Motor neuron (in vitro differentiated cells): ENCODE measurements around the gene NBDY. TPM values are rescaled to one million over a fixed set of nuclear protein-coding genes. Genes with fewer than 3 reads are reported as not detected.
"Not testable (repeated sequence)": the region's sequence is repeated elsewhere in the genome, so short reads cannot be mapped to it uniquely, and the experiment has no call there.

Experiments used
- ATAC-seq, 8 experiments: fragments of 200-7000 bp; cut with Tn5 transposase; replicated peaks in 6 of 8; 2 replicates each; pipeline ENCODE4 v1.8.0; 2021; ENCODE audit warnings: mild to moderate bottlenecking in 8 of 8, moderate library complexity in 8 of 8
- H3K27ac ChIP-seq, 2 donors: fragments of 250-450 bp; sonication (Bioruptor Pico); 2 replicates each; pipeline ENCODE4 v1.9.0; 2021; ENCODE audit warnings: antibody characterized with exemption in 2 of 2, mild to moderate bottlenecking in 2 of 2, moderate library complexity in 1 of 2
- H3K4me1 ChIP-seq, 2 donors: fragments of 250-450 bp; sonication (Bioruptor Pico); replicated peaks in 1 of 2; 2 replicates each; pipeline ENCODE4 v1.6.1; 2021; ENCODE audit warnings: antibody characterized with exemption in 2 of 2, mild to moderate bottlenecking in 2 of 2, moderate library complexity in 1 of 2
- H3K4me3 ChIP-seq, 5 donors: fragments of 250-450 bp; sonication (Bioruptor Pico); 2 replicates each; pipeline ENCODE4 v1.9.0; 2021; ENCODE audit warnings: antibody characterized with exemption in 5 of 5, mild to moderate bottlenecking in 5 of 5, moderate library complexity in 4 of 5
- WGBS, 10 experiments: fragments of 450-650 bp; shearing (Covaris generic); methylation state at CpG; one replicate each; pipeline ENCODE4 v1.0.0; 2022; 5-methylcytosine and 5-hydroxymethylcytosine counted together
- in situ Hi-C, 9 experiments: fragments of 400-800 bp; cut with MboI; loops; one replicate each; pipeline ENCODE4 v1.15.0; 2021; ENCODE audit warnings: low sequenced_read_pairs in 9 of 9, low pct_unique_long_range_greater_than_20kb in 2 of 9; ENCODE audit not compliant: unreplicated experiment in 9 of 9
- total RNA-seq, 8 experiments: library from RNA; unstranded; fragments of 300-600 nt; gene quantifications; 2 replicates each; pipeline versions ENCODE4 v1.2.3 to v1.2.4, GENCODE V29; 2022

NBDY gene
- total RNA-seq, 8 experiments from 2014 or later: 32.8 to 67.9 (median 48.5) TPM

DNA sequence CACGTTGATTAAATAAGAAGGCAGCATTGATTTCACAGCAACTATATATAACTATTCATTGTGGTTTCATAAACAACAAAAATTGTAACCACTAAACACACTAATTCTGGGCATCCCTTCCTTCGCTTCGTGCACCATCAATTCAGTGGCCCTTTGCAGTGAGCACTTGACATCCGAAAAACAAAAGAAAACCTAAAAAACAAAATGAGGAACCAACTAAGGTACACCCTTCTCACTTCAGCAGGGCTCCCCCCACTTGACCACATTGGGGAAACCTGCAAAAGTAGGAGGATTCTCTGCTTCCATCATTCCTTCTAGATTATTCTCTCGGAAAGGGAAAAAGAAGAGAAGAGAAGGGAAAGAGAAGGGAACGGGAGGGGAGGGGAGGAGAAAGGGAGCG, 28.3 kb downstream of the NBDY start:
- ATAC-seq: no peak
- Histone ChIP-seq H3K4me3 (no peak overlapping the region), H3K4me1 (no peaks in the 10 kb centered on the region), H3K27ac (no peak overlapping the region)
- 42 to 80% (median 70%) methylated on average over 1 to 4 of the region's 7 CpGs; no CpG with 5 or more reads in 6 of the 10 experiments for WGBS, 10 experiments
- in situ Hi-C loops: no loop called here

DNA sequence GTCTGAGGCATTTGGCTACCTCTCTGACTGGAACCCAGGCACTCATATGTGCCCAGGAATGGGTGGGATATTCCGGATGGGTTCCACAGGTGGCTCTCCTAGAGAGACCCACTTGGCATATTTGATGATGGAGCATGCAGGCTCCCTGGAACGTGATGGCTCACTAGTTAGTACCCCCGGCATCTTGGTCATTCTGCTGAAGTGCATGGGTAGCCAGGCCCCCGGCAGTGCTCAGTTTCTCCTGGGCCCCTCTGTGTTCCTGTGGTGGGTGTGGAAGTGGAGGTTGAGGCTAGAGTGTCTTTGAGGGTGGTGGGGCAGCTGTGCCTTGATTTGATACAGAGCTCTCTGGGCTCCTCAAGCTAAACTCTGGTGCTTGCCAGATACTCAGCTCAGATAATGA, 29.4 kb downstream of the NBDY start:
- in situ Hi-C loops: no loop called here
- ATAC-seq: no peak
- H3K4me1 ChIP-seq: no peaks in the 10 kb centered on the region
- WGBS, 10 experiments: 27 to 100% (median 90%) methylated on average over 1 to 3 of the region's 4 CpGs; no CpG with 5 or more reads in 7 of the 10 experiments
- H3K27ac ChIP-seq: no peak overlapping the region
- no peak overlapping the region for H3K4me3 ChIP-seq

DNA sequence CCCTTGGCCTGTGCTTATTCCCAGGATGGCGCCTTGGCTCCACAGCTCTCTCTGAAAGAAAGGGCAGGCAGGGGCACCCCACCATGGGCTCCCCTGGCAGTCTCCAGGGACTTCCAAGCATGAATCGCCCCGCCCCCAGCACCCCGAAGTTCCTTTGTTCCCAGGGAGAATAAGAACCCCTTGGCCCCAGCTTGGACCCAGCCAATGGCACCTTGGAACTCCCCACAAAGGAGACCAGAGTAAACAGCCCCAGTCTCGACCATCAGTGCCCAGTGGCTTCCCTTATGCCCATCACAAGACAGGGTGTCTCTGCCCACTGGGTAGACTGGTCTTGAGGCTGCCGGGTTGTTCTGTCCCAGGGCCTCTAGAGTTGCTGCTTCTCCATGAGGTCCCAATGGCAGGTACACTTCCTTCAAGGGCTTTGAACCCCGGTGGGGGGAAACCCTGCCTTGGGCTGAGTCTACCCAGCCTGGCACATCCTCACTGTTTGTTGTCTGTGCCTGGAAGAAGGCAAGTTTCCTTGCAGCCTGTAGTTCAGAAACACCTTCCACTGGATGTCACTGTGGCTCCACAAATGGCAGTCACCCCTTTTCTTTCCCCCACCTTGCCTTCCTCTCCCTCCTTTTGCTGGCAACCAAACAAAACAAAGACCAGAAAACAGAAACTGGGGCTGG, 30.8 kb downstream of the NBDY start:
- no peaks in the 10 kb centered on the region for H3K4me1 ChIP-seq
- in situ Hi-C loops: no loop called here
- 49 to 100% methylated on average over 1 to 4 of the region's 7 CpGs; no CpG with 5 or more reads in 8 of the 10 experiments for WGBS, 10 experiments
- no peak overlapping the region for H3K4me3 ChIP-seq
- ATAC-seq: no peak
- H3K27ac ChIP-seq: no peak overlapping the region

DNA sequence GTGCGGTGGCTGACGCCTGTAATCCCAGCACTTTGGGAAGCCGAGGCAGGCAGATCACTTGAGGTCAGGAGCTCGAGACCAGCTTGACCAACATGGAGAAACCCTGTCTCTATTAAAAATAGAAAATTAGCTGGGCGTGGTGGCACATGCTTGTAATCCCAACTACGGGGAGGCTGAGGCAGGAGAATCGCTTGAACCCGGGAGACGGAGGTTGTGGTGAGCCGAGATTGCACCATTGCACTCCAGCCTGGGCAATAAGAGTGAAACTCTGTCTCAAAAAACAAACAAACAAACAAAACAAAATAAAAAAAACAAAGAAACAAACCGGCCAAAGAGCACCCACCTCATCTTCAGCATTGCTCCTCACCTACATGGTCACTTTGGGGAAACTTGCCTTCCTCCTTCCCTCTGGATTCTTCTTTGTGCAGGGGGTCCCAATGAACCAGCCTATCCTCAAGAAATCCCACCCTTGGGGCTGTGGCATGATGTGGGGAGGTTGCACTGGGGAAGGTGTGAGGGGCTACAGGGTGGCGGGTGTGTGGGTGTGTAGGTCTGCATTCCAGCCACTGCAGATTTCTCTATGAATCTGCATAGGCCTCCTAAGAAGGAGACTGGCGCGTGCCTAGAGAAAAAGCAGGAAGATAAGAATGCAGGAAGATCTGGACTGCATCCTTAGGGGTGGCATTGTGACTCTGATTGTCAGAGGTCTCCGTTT, 31.5 kb downstream of the NBDY start:
- H3K4me3 ChIP-seq, ATAC-seq, in situ Hi-C loops, H3K4me1 ChIP-seq, H3K27ac ChIP-seq: not testable (repeated sequence)
- WGBS, 10 experiments: 71 to 97% (median 81%) methylated on average over 5 to 11 of the region's 15 CpGs; no CpG with 5 or more reads in 7 of the 10 experiments

DNA sequence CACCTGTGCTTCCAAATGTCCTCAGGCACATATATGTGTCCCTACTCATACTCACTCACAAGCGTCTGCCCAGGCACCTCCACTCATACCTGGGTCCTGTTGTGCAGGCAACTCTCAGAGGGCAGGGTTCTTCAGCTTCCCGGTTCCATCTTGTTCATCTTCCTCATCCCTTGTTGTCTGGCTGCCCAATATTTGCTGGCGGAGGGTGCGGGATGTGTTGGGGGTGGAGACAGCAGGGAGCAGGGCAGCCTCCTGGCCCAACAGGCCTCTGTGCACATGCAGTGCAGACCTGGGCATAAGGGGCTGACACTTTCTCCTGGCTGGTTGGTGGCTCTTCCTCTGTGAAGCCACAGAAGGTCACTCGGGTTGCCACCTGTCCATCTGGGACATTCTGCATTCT, 32.1 kb downstream of the NBDY start:
- H3K4me1 ChIP-seq: no peaks in the 10 kb centered on the region
- H3K4me3 ChIP-seq: no peak overlapping the region
- no peak overlapping the region for H3K27ac ChIP-seq
- 40 to 100% (median 88%) methylated on average over 1 of the region's 5 CpGs; no CpG with 5 or more reads in 7 of the 10 experiments for WGBS, 10 experiments
- in situ Hi-C loops: no loop called here
- ATAC-seq: no peak

DNA sequence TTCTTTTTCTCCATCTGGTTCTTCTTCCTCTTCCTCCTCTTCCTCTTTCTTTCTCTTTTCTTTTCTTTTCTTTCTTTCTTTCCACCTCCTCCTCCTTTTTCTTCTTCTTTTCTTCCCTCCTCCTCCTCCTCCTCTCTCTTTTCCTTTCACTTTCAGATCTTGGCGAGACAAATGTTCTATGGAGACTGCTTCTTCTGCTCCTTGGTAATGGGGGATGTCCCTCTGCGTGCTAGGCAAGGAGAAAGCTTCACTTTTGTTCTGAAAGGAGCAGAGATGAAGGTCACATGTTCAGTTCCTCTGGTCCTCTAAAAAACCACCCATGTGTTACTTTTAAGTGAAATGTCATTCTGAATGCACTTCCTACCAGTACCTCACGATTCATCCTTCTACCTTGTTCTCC, 33.2 kb downstream of the NBDY start:
- ATAC-seq: no peak
- Histone ChIP-seq H3K4me3 (no peak overlapping the region), H3K4me1 (no peaks in the 10 kb centered on the region), H3K27ac (no peak overlapping the region)
- WGBS, 10 experiments: 40 to 93% (median 87%) methylated on average over 1 to 3 of the region's 3 CpGs; no CpG with 5 or more reads in 4 of the 10 experiments
- in situ Hi-C loops: no loop called here

- Histone ChIP-seq H3K27ac (no peak overlapping the region), H3K4me1 (no peaks in the 10 kb centered on the region), H3K4me3 (no peak overlapping the region)
- in situ Hi-C loops: no loop called here
- ATAC-seq: no peak
- WGBS, 10 experiments: 20 to 100% (median 45%) methylated on average over 1 to 2 of the region's 6 CpGs; no CpG with 5 or more reads in 7 of the 10 experiments
Observed at GRCh38 chrX:56762707-56763555, 33.9 kb downstream of the NBDY start.

- WGBS, 10 experiments: 47 to 90% (median 52%) methylated on average over 2 to 6 of the region's 11 CpGs; no CpG with 5 or more reads in 7 of the 10 experiments
- no peak overlapping the region for H3K27ac ChIP-seq
- no peak overlapping the region for H3K4me3 ChIP-seq
- ATAC-seq: no peak
- in situ Hi-C loops: no loop called here
- H3K4me1 ChIP-seq: no peaks in the 10 kb centered on the region
Observed at GRCh38 chrX:56763556-56764152, 34.6 kb downstream of the NBDY start.

DNA sequence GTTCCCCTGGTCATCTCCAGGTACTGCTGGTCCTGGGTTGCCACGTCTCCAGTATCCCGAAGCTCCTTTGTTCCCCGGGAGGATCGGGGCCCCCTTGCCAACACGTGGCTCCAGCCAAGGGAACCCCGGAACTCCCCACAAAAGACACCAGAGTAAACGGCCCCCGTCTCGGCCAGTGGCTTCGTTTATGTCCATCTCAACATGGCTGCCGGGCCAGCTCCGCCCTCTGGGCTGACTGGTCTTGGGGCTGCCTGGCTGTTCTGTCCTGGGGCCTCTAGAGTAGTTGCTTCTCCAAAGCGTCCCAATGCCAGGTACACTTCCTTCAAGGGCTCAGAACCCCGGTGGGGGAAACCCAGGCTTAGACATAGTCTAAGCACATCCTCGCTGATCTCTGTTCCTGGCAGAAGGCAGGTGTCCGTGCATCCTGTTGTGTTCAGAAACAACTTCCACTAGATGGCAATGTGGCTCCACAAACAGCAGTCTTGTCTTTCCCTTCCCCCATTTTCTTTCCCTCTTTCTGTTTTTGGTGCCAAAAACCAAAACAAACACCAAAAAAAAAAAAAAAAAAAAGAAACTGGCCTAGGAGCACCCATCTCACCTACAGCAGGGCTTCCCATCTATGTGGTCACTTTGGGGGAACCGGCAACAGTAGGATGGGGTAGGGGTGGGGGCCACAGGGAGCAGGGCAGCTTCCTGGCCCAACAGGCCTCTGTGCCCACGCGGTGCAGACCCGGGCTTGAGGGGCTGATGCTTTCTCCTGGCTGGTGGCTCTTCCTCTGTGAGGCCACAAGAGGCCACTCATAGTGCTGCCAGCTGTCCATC, 35.3 kb downstream of the NBDY start:
- Histone ChIP-seq H3K4me1 (no peaks in the 10 kb centered on the region), H3K27ac (no peak overlapping the region), H3K4me3 (no peak overlapping the region)
- peak in 5 of 8 experiments; percentile 37 to 91 (median 78) for ATAC-seq
- 0 to 80% (median 20%) methylated on average over 1 of the region's 20 CpGs; no CpG with 5 or more reads in 6 of the 10 experiments for WGBS, 10 experiments
- in situ Hi-C loops: no loop called here

DNA sequence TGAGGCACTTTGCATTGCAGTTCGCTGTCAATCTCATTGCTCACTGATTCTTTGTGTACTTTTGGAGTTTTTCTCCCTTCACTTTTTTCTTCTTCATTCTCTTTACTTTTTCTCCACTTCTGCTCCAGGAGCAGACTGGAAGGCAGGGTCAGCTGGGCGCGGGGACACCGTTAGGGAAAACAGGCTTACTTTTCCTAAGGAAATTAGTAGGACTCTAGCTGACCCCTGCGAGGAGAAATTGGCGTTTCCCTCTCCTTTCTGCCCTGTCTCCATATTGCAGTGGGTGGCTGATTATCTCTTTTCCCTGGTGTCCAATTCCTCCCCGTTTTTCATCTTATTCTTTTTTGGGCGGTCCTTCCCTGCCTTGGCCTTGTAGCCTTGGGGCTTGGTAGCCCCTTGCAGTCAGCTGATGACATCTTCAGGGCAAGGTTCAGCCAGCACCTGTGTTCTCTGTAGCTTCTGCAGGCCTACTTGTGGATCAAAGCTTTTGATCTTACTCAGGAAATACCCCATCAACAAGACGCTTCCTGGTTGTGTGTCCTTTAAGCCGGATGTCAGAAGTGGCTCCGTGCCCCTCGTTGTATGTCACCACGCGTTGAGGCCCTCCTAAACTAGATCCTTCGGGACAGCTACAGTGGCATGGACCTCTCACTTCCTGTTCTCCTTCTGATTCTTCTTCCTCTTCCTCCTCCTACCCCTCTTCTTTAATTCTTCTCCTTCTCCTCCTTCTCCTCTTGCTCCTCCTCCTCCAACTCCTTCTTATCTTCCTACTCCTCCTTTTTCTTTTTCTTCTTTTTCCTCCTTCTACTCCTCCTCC, 36.1 kb downstream of the NBDY start:
- H3K4me3 ChIP-seq: no peak overlapping the region
- 68 to 100% (median 86%) methylated on average over 1 to 9 of the region's 15 CpGs; no CpG with 5 or more reads in 2 of the 10 experiments for WGBS, 10 experiments
- in situ Hi-C loops: no loop called here
- no peak overlapping the region for H3K27ac ChIP-seq
- no peak for ATAC-seq
- H3K4me1 ChIP-seq: no peaks in the 10 kb centered on the region

GRCh38 chrX:56765811-56766553, 36.9 kb downstream of the NBDY start:
- ATAC-seq: peak in 1 of 8 experiments; percentile 10
- in situ Hi-C loops: no loop called here
- H3K27ac ChIP-seq: no peak overlapping the region

More at GRCh38 chrX:56765811-56766553, 36.9 kb downstream of the NBDY start:
- no peaks in the 10 kb centered on the region for H3K4me1 ChIP-seq
- H3K4me3 ChIP-seq: no peak overlapping the region
- 17 to 100% (median 91%) methylated on average over 1 to 7 of the region's 8 CpGs; no CpG with 5 or more reads in 2 of the 10 experiments for WGBS, 10 experiments
